Activated CD8-positive, alpha-beta T cell treated with anti-CD3 and anti-CD28 coated beads for 36 hours (primary cell): Measurements from ENCODE around the gene ERC2. TPM values are rescaled to one million over a fixed set of nuclear protein-coding genes. Genes with fewer than 3 reads are reported as not detected.

Experiments
- ATAC-seq: fragments of 200-7000 bp; cut with Tn5 transposase; one replicate; pipeline ENCODE4 v1.10.0; 2021; ENCODE audit warnings: mild to moderate bottlenecking, moderate library complexity
- CTCF ChIA-PET: fragments of 350-600 bp; sonication (Branson Sonifier 250); formaldehyde crosslinking; loops from one replicate; lab custom pipeline; 2021; ENCODE audit warnings: antibody characterized with exemption; lab: Charles Lee
- POLR2A ChIA-PET: fragments of 350-600 bp; sonication (Branson Sonifier 250); formaldehyde crosslinking; loops from one replicate; lab custom pipeline; 2021; ENCODE audit warnings: antibody characterized with exemption; lab: Charles Lee
- DNase-seq: peaks from one replicate; pipeline ENCODE4 v3.0.0-alpha.2; 2020
- H3K27ac Mint-ChIP-seq: one replicate; pipeline ENCODE4 v1.8.0; 2021; ENCODE audit warnings: mild to moderate bottlenecking, mixed read lengths
- H3K27me3 Mint-ChIP-seq: one replicate; pipeline ENCODE4 v1.8.0; 2021; ENCODE audit warnings: mixed read lengths
- H3K36me3 Mint-ChIP-seq: one replicate; pipeline ENCODE4 v1.8.0; 2021; ENCODE audit warnings: low read depth, mixed read lengths
- H3K4me1 Mint-ChIP-seq: one replicate; pipeline ENCODE4 v1.8.0; 2021; ENCODE audit warnings: low read depth, mixed read lengths
- H3K4me3 Mint-ChIP-seq: one replicate; pipeline ENCODE4 v1.8.0; 2021; ENCODE audit warnings: mild to moderate bottlenecking, moderate library complexity, mixed read lengths
- H3K9me3 Mint-ChIP-seq: one replicate; pipeline ENCODE4 v1.8.0; 2021; ENCODE audit warnings: mixed read lengths
- CTCF ChIP-seq: fragments of 200-600 bp; IDR thresholded peaks from one replicate; pipeline ENCODE4 v1.8.0; 2022; ENCODE audit warnings: antibody characterized with exemption, mild to moderate bottlenecking
- intact Hi-C: fragments of 100-400 bp; cut with micrococcal nuclease; formaldehyde crosslinking; loops from one replicate; pipeline ENCODE4 v1.10.0; 2022
- total RNA-seq, 2 experiments: library from RNA; stranded (reverse); gene quantifications; one replicate each; pipeline ENCODE4 v1.2.3, GENCODE V29; 2021

The ERC2 gene
- total RNA-seq, 2 experiments from 2014 or later = 0.18 to 0.52 TPM

GRCh38 chr3:56304069-56304468 lies 164.2 kb downstream of the ERC2 start:
- ATAC-seq (no peak), DNase-seq (no peak)
- peaks cover 14% of the 10 kb centered on the region for H3K27me3 Mint-ChIP-seq
- ChIA-PET POLR2A (no interaction called here), CTCF (interaction anchor here (0.8 to 2.2 kb wide), 7 partner anchors 10 to 68 kb away, joined by 3 to 9 read pairs (median 3); no protein-coding TSS in a partner anchor)
- intact Hi-C loops = no loop called here
- H3K4me3 Mint-ChIP-seq = no peak overlapping the region
- no peaks in the 10 kb centered on the region for H3K36me3 Mint-ChIP-seq
- no peaks in the 10 kb centered on the region for H3K4me1 Mint-ChIP-seq
- no peak for TF ChIP-seq CTCF
- H3K27ac Mint-ChIP-seq = no peak overlapping the region
- no peaks in the 10 kb centered on the region for H3K9me3 Mint-ChIP-seq

- peak; percentile 41 for DNase-seq
- H3K9me3 Mint-ChIP-seq = no peaks in the 10 kb centered on the region
- CTCF ChIA-PET = interaction anchor here (0.8 to 2.2 kb wide), 9 partner anchors 10 to 67 kb away, joined by 3 to 9 read pairs (median 3); no protein-coding TSS in a partner anchor
- H3K27ac Mint-ChIP-seq = no peak overlapping the region
- ATAC-seq = peak; percentile 64
- H3K36me3 Mint-ChIP-seq = no peaks in the 10 kb centered on the region
- POLR2A ChIA-PET = no interaction called here
- peaks cover 16% of the 10 kb centered on the region for H3K27me3 Mint-ChIP-seq
- no peak overlapping the region for H3K4me3 Mint-ChIP-seq
- intact Hi-C loops = no loop called here
- no peaks in the 10 kb centered on the region for H3K4me1 Mint-ChIP-seq
- TF ChIP-seq CTCF = peak; percentile 48
These were observed 164.8 kb downstream of the ERC2 start for GRCh38 chr3:56303487-56303886.

GRCh38 chr3:56302417-56302816 lies 165.8 kb downstream of the ERC2 start:
- CTCF ChIA-PET = interaction anchor here (1.3 to 2.2 kb wide), 4 partner anchors 9 to 39 kb away, joined by 3 to 9 read pairs (median 4); no protein-coding TSS in a partner anchor
- POLR2A ChIA-PET = no interaction called here

GRCh38 chr3:56297281-56297840 lies 170.9 kb downstream of the ERC2 start:
- no peak for TF ChIP-seq CTCF
- ChIA-PET POLR2A (no interaction called here), CTCF (no interaction called here)
- Mint-ChIP-seq H3K27ac (no peak overlapping the region), H3K4me1 (no peaks in the 10 kb centered on the region), H3K36me3 (no peaks in the 10 kb centered on the region), H3K4me3 (no peak overlapping the region), H3K27me3 (peaks cover 16% of the 10 kb centered on the region), H3K9me3 (no peaks in the 10 kb centered on the region)
- no peak for DNase-seq
- intact Hi-C loops = no loop called here
- no peak for ATAC-seq

More at GRCh38 chr3:56302417-56302816, 165.8 kb downstream of the ERC2 start:
- peak; percentile 24 for TF ChIP-seq CTCF
- DNase-seq = no peak
- Mint-ChIP-seq H3K4me1 (no peaks in the 10 kb centered on the region), H3K4me3 (no peak overlapping the region), H3K36me3 (no peaks in the 10 kb centered on the region), H3K9me3 (no peaks in the 10 kb centered on the region), H3K27me3 (peaks cover 16% of the 10 kb centered on the region), H3K27ac (no peak overlapping the region)
- intact Hi-C loops = no loop called here
- ATAC-seq = no peak

GRCh38 chr3:56296361-56296760 lies 171.9 kb downstream of the ERC2 start:
- H3K9me3 Mint-ChIP-seq = no peaks in the 10 kb centered on the region
- H3K4me1 Mint-ChIP-seq = peaks cover 2% of the 10 kb centered on the region
- DNase-seq (no peak), ATAC-seq (no peak)
- no peak overlapping the region for H3K27ac Mint-ChIP-seq
- no peak for TF ChIP-seq CTCF
- ChIA-PET CTCF (no interaction called here), POLR2A (no interaction called here)
- intact Hi-C loops = no loop called here
- H3K36me3 Mint-ChIP-seq = no peaks in the 10 kb centered on the region
- no peak overlapping the region for H3K4me3 Mint-ChIP-seq
- H3K27me3 Mint-ChIP-seq = peaks cover 13% of the 10 kb centered on the region
